Activated B cell treated with CpG ODN at 0.5 μM for 24 hours (primary cell): ENCODE measurements around the gene AGT. TPM values are rescaled to one million over a fixed set of nuclear protein-coding genes. Genes with fewer than 3 reads are reported as not detected.

Experiments
- ATAC-seq: fragments of 200-7000 bp; cut with Tn5 transposase; one replicate; pipeline ENCODE4 v1.10.0; 2021; ENCODE audit warnings: low read depth, mild to moderate bottlenecking, moderate library complexity
- CTCF ChIA-PET: fragments of 350-600 bp; sonication (Branson Sonifier 250); formaldehyde crosslinking; loops from one replicate; lab custom pipeline; 2021; ENCODE audit warnings: antibody characterized with exemption; lab: Charles Lee
- POLR2A ChIA-PET: fragments of 350-600 bp; sonication (Branson Sonifier 250); formaldehyde crosslinking; loops from one replicate; lab custom pipeline; 2021; ENCODE audit warnings: antibody characterized with exemption; lab: Charles Lee
- DNase-seq: peaks from one replicate; pipeline ENCODE4 v3.0.0; 2022
- H3K27ac Mint-ChIP-seq: one replicate; pipeline ENCODE4 v1.8.0; 2020; ENCODE audit warnings: mixed read lengths
- H3K27me3 Mint-ChIP-seq: one replicate; pipeline ENCODE4 v1.8.0; 2021; ENCODE audit warnings: mixed read lengths
- H3K36me3 Mint-ChIP-seq: one replicate; pipeline ENCODE4 v1.8.0; 2021; ENCODE audit warnings: low read depth, mixed read lengths
- H3K4me1 Mint-ChIP-seq: one replicate; pipeline ENCODE4 v1.8.0; 2021; ENCODE audit warnings: mixed read lengths
- H3K4me3 Mint-ChIP-seq: one replicate; pipeline ENCODE4 v1.8.0; 2020; ENCODE audit warnings: mild to moderate bottlenecking, mixed read lengths
- H3K9me3 Mint-ChIP-seq: one replicate; pipeline ENCODE4 v1.8.0; 2020; ENCODE audit warnings: mixed read lengths
- CTCF ChIP-seq: fragments of 200-600 bp; IDR thresholded peaks from one replicate; pipeline ENCODE4 v1.8.0; 2022; ENCODE audit warnings: antibody characterized with exemption, mild to moderate bottlenecking
- intact Hi-C: fragments of 100-400 bp; cut with micrococcal nuclease; formaldehyde crosslinking; loops from one replicate; pipeline ENCODE4 v1.15.1; 2024
- total RNA-seq: library from RNA; stranded (reverse); gene quantifications from 2 replicates; pipeline ENCODE4 v1.2.3, GENCODE V29; 2022

Gene AGT
- not detected in 2 replicates for total RNA-seq

GRCh38 chr1:230713915-230714764, at the start of gene AGT:
TSS of gene AGT (minus strand) at chr1:230714122. CDS start at chr1:230710823, 3,299 bp downstream.
- H3K27me3 Mint-ChIP-seq, result peaks cover 12% of the 10 kb centered on the region
- no peak within 1 kb of the TSS for H3K4me3 Mint-ChIP-seq
- no peak within 1 kb of the TSS for H3K27ac Mint-ChIP-seq
- ATAC-seq (no peak), DNase-seq (no peak)
- TF ChIP-seq CTCF, result no peak
- intact Hi-C loops, result no loop called here
- CTCF ChIA-PET, result no interaction called here
- H3K4me1 Mint-ChIP-seq, result no peaks in the 10 kb centered on the region
- POLR2A ChIA-PET, result no interaction called here
- H3K9me3 Mint-ChIP-seq, result peaks cover 5% of the 10 kb centered on the region
- no peaks in the 10 kb centered on the region for H3K36me3 Mint-ChIP-seq

GRCh38 chr1:230761443-230762167, 47.7 kb upstream of the AGT start:
- Mint-ChIP-seq H3K4me3 (no peak overlapping the region), H3K27ac (no peak overlapping the region), H3K27me3 (peaks cover 22% of the 10 kb centered on the region), H3K9me3 (no peaks in the 10 kb centered on the region), H3K36me3 (no peaks in the 10 kb centered on the region), H3K4me1 (no peaks in the 10 kb centered on the region)
- intact Hi-C loops, result no loop called here
- CTCF ChIA-PET, result no interaction called here
- TF ChIP-seq CTCF, result no peak
- no peak for ATAC-seq
- DNase-seq, result no peak
- POLR2A ChIA-PET, result no interaction called here

GRCh38 chr1:230760360-230760827, 46.5 kb upstream of the AGT start:
- ChIA-PET POLR2A (no interaction called here), CTCF (no interaction called here)
- Mint-ChIP-seq H3K4me3 (no peak overlapping the region), H3K9me3 (no peaks in the 10 kb centered on the region), H3K4me1 (no peaks in the 10 kb centered on the region), H3K27ac (no peak overlapping the region), H3K36me3 (no peaks in the 10 kb centered on the region), H3K27me3 (peaks cover 22% of the 10 kb centered on the region)
- no peak for DNase-seq
- no peak for TF ChIP-seq CTCF
- intact Hi-C loops, result no loop called here
- no peak for ATAC-seq

- Mint-ChIP-seq H3K27ac (no peak overlapping the region), H3K27me3 (peaks cover 22% of the 10 kb centered on the region), H3K9me3 (no peaks in the 10 kb centered on the region), H3K4me1 (no peaks in the 10 kb centered on the region), H3K4me3 (no peak overlapping the region), H3K36me3 (no peaks in the 10 kb centered on the region)
- POLR2A ChIA-PET, result no interaction called here
- CTCF ChIA-PET, result no interaction called here
- TF ChIP-seq CTCF, result no peak
- DNase-seq (no peak), ATAC-seq (no peak)
- intact Hi-C loops, result no loop called here
Observed at GRCh38 chr1:230759369-230760065, 45.6 kb upstream of the AGT start.
